Measurements from ENCODE around the gene MCHR1. TPM values are rescaled to one million over a fixed set of nuclear protein-coding genes. Genes with fewer than 3 reads are reported as not detected.

Gene MCHR1
- total RNA-seq, 1 experiment from 2014 or later: not detected

DNA sequence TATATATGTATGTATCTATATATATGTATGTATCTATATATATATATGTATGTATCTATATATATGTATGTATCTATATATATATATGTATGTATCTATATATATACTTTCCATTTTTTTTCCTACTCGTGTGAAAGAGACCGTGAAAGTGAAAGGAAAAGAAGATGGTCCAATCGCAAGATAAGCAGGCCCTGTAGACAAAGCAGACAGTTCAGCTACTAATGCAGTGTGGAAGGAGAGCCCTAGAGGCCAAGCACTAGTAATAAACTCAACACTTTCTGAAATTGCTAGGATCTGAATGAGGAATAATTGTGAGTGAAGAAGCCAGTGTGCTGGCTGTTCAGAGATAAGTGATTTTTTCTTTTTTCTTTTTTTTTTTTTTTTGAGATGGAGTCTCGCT is 47.2 kb downstream of the MCHR1 start (continued):
- TF ChIP-seq, protein P1, sequence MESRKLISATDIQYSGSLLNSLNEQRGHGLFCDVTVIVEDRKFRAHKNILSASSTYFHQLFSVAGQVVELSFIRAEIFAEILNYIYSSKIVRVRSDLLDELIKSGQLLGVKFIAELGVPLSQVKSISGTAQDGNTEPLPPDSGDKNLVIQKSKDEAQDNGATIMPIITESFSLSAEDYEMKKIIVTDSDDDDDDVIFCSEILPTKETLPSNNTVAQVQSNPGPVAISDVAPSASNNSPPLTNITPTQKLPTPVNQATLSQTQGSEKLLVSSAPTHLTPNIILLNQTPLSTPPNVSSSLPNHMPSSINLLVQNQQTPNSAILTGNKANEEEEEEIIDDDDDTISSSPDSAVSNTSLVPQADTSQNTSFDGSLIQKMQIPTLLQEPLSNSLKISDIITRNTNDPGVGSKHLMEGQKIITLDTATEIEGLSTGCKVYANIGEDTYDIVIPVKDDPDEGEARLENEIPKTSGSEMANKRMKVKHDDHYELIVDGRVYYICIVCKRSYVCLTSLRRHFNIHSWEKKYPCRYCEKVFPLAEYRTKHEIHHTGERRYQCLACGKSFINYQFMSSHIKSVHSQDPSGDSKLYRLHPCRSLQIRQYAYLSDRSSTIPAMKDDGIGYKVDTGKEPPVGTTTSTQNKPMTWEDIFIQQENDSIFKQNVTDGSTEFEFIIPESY (IDR thresholded peaks at IDR 0.05; ENCODE audit: extremely low read depth, insufficient replicate concordance, low read length): no peak

DNA sequence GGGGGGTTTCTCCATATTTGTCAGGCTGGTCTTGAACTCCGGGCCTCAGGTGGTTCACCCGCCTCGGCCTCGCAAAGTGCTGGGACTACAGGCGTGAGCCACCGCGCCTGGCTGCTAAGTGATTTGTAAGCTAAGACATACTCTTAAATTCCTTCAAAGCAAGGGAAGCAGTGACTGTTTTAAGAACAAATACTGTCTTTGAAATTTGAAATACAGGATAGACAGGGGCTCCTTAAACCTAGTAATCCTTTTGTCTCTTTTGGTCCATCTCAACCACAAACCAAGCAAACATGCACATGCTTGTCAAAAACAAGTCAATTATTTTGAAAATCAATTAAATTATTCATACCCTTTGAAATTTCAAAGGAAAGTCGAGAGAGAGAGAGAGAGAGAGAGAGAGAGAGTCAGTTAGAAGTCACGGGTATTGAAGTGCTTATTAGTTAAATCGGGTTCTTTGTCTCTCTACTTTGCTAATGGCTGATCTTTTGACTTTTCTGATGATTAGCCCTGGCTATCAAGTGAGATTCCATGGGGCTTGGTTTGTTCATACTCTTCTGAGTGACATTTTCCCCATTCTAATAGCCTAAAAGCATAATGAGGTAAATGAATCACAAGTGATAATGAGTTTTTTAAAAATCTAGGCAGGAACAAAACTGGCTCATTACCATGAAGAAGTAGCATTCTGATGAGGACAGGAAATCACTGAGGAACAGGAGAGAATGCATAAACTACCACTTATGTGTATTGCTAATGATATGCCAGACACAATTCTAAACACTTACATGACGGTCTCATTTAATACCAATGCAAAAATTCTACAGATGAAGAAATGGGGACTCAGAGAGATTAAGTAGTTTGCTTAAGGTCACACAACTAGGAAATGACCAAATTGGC is 48.0 kb downstream of the MCHR1 start:
- Histone ChIP-seq H3K36me3 (ENCODE audit: control insufficient read depth in 1 of 2, insufficient read depth in 2 of 2, low read length in 2 of 2) (no peaks in the 10 kb centered on the region), H3K9me3 (ENCODE audit: control insufficient read depth in 1 of 2, insufficient read depth in 1 of 2, low read depth in 1 of 2, low read length in 2 of 2) (no peaks in the 10 kb centered on the region), H3K27ac (ENCODE audit: low read depth, low read length) (no peak overlapping the region), H3K9ac (ENCODE audit: low read length) (no peak overlapping the region), H3K4me1 (ENCODE audit: control insufficient read depth in 1 of 2, insufficient read depth in 2 of 2, low read length in 2 of 2) (peaks cover 4 to 9% of the 10 kb centered on the region in 2 experiments), H3K4me2 (ENCODE audit: low read length) (no peak overlapping the region), H3K9me2 (ENCODE audit: insufficient read depth) (no peaks in the 10 kb centered on the region), H4K20me1 (ENCODE audit: insufficient read depth) (no peaks in the 10 kb centered on the region), H3K27me3 (ENCODE audit: insufficient read depth, low read length) (no peaks in the 10 kb centered on the region), H3K4me3 (replicated peaks in 1 of 2; ENCODE audit: low read depth in 1 of 2, low read length in 2 of 2) (no peak overlapping the region), H3K79me2 (ENCODE audit: insufficient read depth, low read length) (no peaks in the 10 kb centered on the region), H2AFZ (ENCODE audit: low read depth, low read length, poor library complexity, severe bottlenecking) (no peak overlapping the region)
- CTCF ChIA-PET: no interaction called here
- POLR2A ChIA-PET: no interaction called here
- no peak for ATAC-seq
- TF ChIP-seq SIN3A (IDR thresholded peaks at IDR 0.05; ENCODE audit: low read depth) (no peak), CEBPB (IDR thresholded peaks at IDR 0.05; ENCODE audit: low read depth) (no peak), RAD21 (IDR thresholded peaks at IDR 0.05; ENCODE audit: low read depth) (no peak)
- intact Hi-C loops (cut with micrococcal nuclease): no loop called here
- RAD21 ChIA-PET (ENCODE audit: low non-redundant PET in 1 of 2, low total read pairs in 2 of 2, uncharacterized antibody in 2 of 2, unreplicated experiment in 2 of 2): no interaction called here
- DNase-seq (ENCODE audit: low read depth, low spot score): no peak
- BruUV-seq (replicated peaks): no TSS peak
